Measurements from ENCODE around the gene DPF3. TPM values are rescaled to one million over a fixed set of nuclear protein-coding genes. Genes with fewer than 3 reads are reported as not detected.

The DPF3 gene
- total and polyA plus RNA-seq, 4 donors: 0.17 to 3.9 (median 0.52) TPM

- Histone ChIP-seq H3K27me3 (ENCODE audit: control insufficient read depth in 3 of 3, insufficient read depth in 3 of 3, low read length in 2 of 3) (no peaks in the 10 kb centered on the region), H3K36me3 (ENCODE audit: control insufficient read depth in 4 of 4, insufficient read depth in 4 of 4, low read length in 4 of 4) (no peaks in the 10 kb centered on the region), H3K9me3 (ENCODE audit: control insufficient read depth in 4 of 4, insufficient read depth in 3 of 4, low read length in 3 of 4) (no peaks in the 10 kb centered on the region), H3K27ac (ENCODE audit: low read depth in 1 of 2, low read length in 1 of 2) (peak overlapping the region in 1 of 2 donors; percentile 30), H3K4me1 (ENCODE audit: control insufficient read depth in 5 of 5, insufficient read depth in 5 of 5, low read length in 5 of 5) (peaks cover 0 to 8% (median 2%) of the 10 kb centered on the region in 5 donors), H3K4me3 (no peak overlapping the region), H3K9ac (ENCODE audit: insufficient read depth in 1 of 2, low read length in 2 of 2) (no peak overlapping the region)
- DNase-seq: no peak
- no peak for TF ChIP-seq CTCF (IDR thresholded peaks at IDR 0.05; ENCODE audit: control extremely low read depth, extremely low read depth)
- ATAC-seq (ENCODE audit: insufficient read depth, low FRiP score): no peak
- 87 to 90% methylated on average over 13 of the region's 13 CpGs for WGBS, 2 donors
These were observed 104.8 kb downstream of the DPF3 start for GRCh38 chr14:72788972-72789728.

GRCh38 chr14:72788255-72788654 is 105.6 kb downstream of the DPF3 start:
- WGBS, 2 donors: 42 to 54% methylated on average over 6 of the region's 6 CpGs
- no peak for TF ChIP-seq CTCF (IDR thresholded peaks at IDR 0.05; ENCODE audit: control extremely low read depth, extremely low read depth)
- no peak for ATAC-seq (ENCODE audit: insufficient read depth, low FRiP score)

GRCh38 chr14:72787841-72788240 is 106.1 kb downstream of the DPF3 start:
- Histone ChIP-seq H3K9me3 (ENCODE audit: control insufficient read depth in 4 of 4, insufficient read depth in 3 of 4, low read length in 3 of 4) (no peaks in the 10 kb centered on the region), H3K4me1 (ENCODE audit: control insufficient read depth in 5 of 5, insufficient read depth in 5 of 5, low read length in 5 of 5) (peaks cover 0 to 8% (median 2%) of the 10 kb centered on the region in 5 donors), H3K27me3 (ENCODE audit: control insufficient read depth in 3 of 3, insufficient read depth in 3 of 3, low read length in 2 of 3) (no peaks in the 10 kb centered on the region), H3K9ac (ENCODE audit: insufficient read depth in 1 of 2, low read length in 2 of 2) (no peak overlapping the region), H3K4me3 (no peak overlapping the region), H3K27ac (ENCODE audit: low read depth in 1 of 2, low read length in 1 of 2) (peak overlapping the region in 1 of 2 donors; percentile 1), H3K36me3 (ENCODE audit: control insufficient read depth in 4 of 4, insufficient read depth in 4 of 4, low read length in 4 of 4) (no peaks in the 10 kb centered on the region)
- no peak for DNase-seq
- WGBS, 2 donors: 86 to 87% methylated on average over 6 of the region's 6 CpGs
- ATAC-seq (ENCODE audit: insufficient read depth, low FRiP score): no peak
- no peak for TF ChIP-seq CTCF (IDR thresholded peaks at IDR 0.05; ENCODE audit: control extremely low read depth, extremely low read depth)

More at GRCh38 chr14:72788255-72788654, 105.6 kb downstream of the DPF3 start:
- Histone ChIP-seq H3K27me3 (ENCODE audit: control insufficient read depth in 3 of 3, insufficient read depth in 3 of 3, low read length in 2 of 3) (no peaks in the 10 kb centered on the region), H3K36me3 (ENCODE audit: control insufficient read depth in 4 of 4, insufficient read depth in 4 of 4, low read length in 4 of 4) (no peaks in the 10 kb centered on the region), H3K4me1 (ENCODE audit: control insufficient read depth in 5 of 5, insufficient read depth in 5 of 5, low read length in 5 of 5) (peaks cover 0 to 8% (median 2%) of the 10 kb centered on the region in 5 donors), H3K9me3 (ENCODE audit: control insufficient read depth in 4 of 4, insufficient read depth in 3 of 4, low read length in 3 of 4) (no peaks in the 10 kb centered on the region), H3K9ac (ENCODE audit: insufficient read depth in 1 of 2, low read length in 2 of 2) (no peak overlapping the region), H3K4me3 (no peak overlapping the region), H3K27ac (ENCODE audit: low read depth in 1 of 2, low read length in 1 of 2) (peak overlapping the region in 1 of 2 donors; percentile 1)
- DNase-seq: no peak

Measured in lung (tissue), 12 donors.